Heart left ventricle (tissue), 13 donors: ENCODE results near the gene TRAPPC14.

Experiments
- POLR2A ChIP-seq, 2 donors: fragments of 450-650 bp; IDR thresholded peaks; one replicate each; pipeline ENCODE4 v1.6.1; 2017; ENCODE audit warnings: antibody characterized with exemption in 2 of 2, mild to moderate bottlenecking in 2 of 2, moderate library complexity in 2 of 2
- TF ChIP-seq, protein P1 (sequence below), 12 donors: fragments of 200-600 bp; sonication (generic) in 4 of 12; IDR thresholded peaks; one replicate each; pipeline versions ENCODE4 v1.5.0 to v1.8.0; 2018 to 2022; ENCODE audit warnings: antibody characterized with exemption in 12 of 12, mild to moderate bottlenecking in 5 of 12
- donor health status: ischemic (EF 13 %, LVEDD 7.1; RV severe dilation, severe dysfunction).
- donor health status: DM: no; HTN: yes; CAD: no.
- donor health status: DM: no; HTN: no; CAD: no.
- donor health status: ischemic (EF 25% LVEDD 6.9; RV normal size, moderate dysfunction).
- donor health status: ischemic (EF 25% LVEDD 5.7; RV mildly dilated, moderate dysfunction).
- donor health status: ischemic (EF 35%, LVEDD 5.7; RV mildly dilated, moderate dysfunction).
- donor health status: nonischemic (EF 11% LVEDD 7.7; RV severe dilation, severe dysfunction).
- donor health status: DM: yes; HTN: yes; CAD: no.
- donor health status: PGD.
- donor health status: ischemic (EF 29% LVEDD 5.4; RV normal size, mild dysfunction).
- donor health status: nonischemic (EF 23%, LVEDD 6.1; RV moderate dilation, normal function).

DNA sequence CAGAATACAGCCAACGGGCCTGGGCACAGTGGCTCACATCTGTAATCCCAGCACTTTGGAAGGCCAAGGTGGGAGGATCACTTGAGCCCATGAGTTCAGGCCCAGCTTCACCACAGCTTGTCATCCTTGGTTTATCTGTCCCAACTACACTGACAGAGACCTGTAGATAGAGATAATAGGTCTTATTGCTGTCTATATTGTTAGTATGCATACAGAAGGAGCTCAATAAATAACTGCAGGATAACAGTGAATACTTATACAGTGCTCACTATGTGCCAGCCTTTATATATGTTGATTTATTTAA lies 37.8 kb downstream of the TRAPPC14 start:
- TF ChIP-seq, protein P1, sequence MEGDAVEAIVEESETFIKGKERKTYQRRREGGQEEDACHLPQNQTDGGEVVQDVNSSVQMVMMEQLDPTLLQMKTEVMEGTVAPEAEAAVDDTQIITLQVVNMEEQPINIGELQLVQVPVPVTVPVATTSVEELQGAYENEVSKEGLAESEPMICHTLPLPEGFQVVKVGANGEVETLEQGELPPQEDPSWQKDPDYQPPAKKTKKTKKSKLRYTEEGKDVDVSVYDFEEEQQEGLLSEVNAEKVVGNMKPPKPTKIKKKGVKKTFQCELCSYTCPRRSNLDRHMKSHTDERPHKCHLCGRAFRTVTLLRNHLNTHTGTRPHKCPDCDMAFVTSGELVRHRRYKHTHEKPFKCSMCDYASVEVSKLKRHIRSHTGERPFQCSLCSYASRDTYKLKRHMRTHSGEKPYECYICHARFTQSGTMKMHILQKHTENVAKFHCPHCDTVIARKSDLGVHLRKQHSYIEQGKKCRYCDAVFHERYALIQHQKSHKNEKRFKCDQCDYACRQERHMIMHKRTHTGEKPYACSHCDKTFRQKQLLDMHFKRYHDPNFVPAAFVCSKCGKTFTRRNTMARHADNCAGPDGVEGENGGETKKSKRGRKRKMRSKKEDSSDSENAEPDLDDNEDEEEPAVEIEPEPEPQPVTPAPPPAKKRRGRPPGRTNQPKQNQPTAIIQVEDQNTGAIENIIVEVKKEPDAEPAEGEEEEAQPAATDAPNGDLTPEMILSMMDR (IDR thresholded peaks at IDR 0.05): no peak
- no peak for TF ChIP-seq POLR2A (IDR thresholded peaks at IDR 0.05)
